NCI-H2196 (cell line): ENCODE measurements around the gene RNU6-9.

ENCODE experiments used
- DNase-seq: peaks from one replicate; lab custom pipeline; 2025; ENCODE audit not compliant: unreplicated experiment; lab: John Stamatoyannopoulos, UW

The RNU6-9 gene

GRCh38 chr19:897442-898039 is 4.3 kb downstream of the RNU6-9 start:
- DNase-seq, result no peak

- no peak for DNase-seq
Measured at GRCh38 chr19:898663-899062, 5.4 kb downstream of the RNU6-9 start.

DNA sequence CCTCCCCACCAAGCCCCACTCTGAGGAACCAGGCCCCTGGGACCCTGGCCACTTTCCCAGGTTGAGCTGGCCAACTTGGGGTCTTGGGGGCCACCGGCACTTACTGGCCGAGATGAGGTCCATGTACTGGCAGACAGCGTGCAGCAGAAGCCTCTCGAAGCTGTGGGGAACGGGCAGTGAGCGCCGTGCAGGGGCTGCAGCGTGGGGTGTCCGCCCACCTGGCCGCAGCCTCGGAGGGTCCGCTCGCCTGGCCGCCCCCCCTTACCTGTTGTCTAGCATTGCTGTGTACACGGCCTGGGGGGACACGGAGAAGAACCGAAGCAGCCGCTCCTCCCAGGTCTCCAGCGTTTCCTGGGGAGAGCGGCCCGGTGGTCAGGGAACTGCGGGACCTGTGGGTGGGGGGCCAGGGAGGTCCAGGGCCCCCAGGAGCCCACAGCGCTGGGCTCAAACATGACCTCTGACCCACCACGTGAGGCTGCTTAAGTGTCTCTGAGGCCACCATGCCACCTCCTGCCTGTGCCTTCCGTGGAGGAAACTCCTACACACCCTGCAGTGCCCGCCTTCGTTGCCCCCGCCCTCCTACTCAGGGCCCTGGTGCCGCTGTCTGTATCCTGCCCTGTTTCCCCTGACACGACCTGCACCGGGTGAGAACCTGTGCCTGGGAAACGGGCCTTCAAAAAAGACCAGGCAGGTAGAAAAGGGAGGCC is 6.2 kb downstream of the RNU6-9 start:
- no peak for DNase-seq

GRCh38 chr19:900043-900301 is 6.7 kb downstream of the RNU6-9 start:
- no peak for DNase-seq

DNA sequence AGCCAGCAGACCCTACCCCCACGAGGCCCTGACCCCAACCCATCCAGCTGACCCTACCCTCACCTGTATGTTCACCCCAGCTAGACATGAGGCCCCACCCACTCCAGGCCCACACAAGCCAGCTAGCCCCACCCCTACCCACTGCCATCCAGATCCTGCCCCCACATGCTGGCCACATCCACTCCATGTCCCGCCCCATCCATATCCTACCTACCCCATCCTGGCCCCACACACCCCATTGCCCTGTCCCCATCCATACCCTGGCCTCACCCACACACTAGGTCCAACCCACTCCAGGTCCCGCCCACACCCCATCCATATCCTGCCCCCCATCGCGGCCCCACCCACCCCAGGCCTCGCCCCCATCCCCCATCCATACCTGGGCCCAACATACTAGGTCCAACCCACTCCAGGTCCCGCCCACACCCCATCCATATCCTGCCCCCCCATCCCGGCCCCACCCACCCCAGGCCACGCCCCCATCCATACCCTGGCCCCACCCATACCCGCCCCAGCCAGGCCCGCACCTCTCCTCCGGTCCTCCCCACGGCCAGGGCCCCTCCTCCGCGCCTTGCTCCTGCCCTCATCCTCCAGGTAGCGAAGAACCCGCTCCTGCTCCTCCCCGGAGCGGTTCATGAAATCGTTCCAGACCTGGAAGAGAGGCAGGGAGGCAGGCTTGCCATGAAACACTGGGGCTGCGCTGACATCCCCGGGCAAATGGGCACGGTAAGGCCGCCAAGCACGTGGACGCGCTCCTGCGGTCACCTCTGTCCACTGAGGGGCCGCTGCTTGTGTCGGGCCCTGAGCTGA is 7.2 kb downstream of the RNU6-9 start:
- DNase-seq, result peak; percentile 31

GRCh38 chr19:901216-902092 is 8.2 kb downstream of the RNU6-9 start:
- DNase-seq, result no peak

- DNase-seq, result no peak
Measured at GRCh38 chr19:902093-902370, 8.7 kb downstream of the RNU6-9 start.

DNA sequence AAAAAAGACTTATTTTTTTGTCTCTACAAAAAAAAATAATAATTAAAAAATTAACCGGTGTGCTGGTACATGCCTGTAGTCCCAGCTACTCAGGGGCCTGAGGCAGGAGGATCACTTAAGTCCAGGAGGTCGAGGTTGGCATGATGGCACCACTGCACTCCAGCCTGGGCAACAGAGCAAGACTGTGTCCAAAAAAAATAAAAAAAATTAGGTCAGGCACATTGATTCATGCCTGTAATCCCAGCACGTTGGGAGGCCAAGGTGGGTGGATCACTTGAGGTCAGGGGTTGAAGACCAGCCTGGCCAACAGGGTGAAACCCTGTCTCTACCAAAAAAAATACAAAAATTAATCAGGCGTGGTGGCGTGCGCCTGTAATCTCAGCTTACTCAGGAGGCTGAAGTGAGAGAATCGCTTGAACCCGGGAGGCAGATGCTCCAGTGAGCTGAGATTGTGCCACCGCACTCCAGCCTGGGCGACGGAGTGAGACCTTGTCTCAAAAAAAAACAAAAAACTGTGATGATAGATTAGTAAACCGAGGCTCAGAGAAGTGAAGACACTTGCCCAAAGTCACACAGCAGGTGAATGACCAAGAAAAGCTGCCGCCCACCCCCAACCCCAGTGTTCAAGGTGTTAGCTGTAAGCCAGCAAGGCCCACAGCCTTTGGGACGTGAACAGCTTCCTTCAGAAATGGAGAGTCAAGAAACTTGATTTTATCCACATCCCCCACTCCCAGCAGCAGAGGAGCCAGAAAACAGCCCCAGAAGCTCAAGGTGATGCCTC is 9.4 kb downstream of the RNU6-9 start:
- DNase-seq, result no peak

DNA sequence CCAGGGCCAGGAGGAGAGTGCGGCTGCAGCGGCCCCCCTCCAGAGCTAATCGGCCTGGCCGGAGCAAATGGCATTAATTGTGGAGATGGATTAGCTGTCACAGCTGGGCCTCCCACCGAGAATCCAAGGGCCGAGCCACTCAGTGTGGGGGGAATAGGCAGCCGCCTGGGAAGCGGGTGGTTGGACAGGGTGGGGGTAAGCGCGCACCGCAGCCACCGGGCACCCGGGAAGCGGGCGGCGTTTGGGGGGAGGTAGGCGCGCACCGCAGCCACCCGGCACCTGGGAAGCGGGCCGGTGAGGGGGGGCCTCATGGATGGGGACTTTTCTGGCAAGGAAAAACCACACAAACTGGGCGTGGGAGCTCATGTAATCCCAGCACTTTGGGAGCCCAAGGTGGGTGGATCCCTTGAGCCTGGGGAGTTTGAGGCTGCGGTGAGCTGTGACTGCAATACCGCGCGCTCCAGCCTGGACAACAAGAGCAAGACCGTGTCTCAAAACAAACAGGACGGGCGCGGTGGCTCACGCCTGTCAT is 10.0 kb downstream of the RNU6-9 start:
- no peak for DNase-seq

DNA sequence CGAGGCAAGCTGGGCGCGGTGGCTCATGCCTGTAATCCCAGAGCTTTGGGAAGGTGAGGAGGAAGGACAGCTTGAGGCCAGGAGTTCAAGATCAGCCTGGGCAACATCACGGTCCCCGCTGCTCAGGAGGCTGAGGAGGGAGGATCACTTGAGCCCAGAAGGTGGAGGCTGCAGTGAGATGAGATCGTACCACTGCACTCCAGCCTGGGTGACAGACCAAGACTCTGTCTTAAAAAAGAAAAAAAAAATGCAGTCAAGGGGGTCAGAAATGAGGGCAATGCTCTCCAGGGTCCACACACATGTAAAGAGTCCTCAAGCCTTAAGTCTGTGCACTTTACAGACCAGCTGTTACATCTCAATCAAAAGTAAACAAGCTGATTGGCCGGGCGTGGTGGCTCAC is 11.3 kb downstream of the RNU6-9 start:
- no peak for DNase-seq

- DNase-seq, result no peak
Measured at GRCh38 chr19:906480-906879, 13.2 kb downstream of the RNU6-9 start.

DNA sequence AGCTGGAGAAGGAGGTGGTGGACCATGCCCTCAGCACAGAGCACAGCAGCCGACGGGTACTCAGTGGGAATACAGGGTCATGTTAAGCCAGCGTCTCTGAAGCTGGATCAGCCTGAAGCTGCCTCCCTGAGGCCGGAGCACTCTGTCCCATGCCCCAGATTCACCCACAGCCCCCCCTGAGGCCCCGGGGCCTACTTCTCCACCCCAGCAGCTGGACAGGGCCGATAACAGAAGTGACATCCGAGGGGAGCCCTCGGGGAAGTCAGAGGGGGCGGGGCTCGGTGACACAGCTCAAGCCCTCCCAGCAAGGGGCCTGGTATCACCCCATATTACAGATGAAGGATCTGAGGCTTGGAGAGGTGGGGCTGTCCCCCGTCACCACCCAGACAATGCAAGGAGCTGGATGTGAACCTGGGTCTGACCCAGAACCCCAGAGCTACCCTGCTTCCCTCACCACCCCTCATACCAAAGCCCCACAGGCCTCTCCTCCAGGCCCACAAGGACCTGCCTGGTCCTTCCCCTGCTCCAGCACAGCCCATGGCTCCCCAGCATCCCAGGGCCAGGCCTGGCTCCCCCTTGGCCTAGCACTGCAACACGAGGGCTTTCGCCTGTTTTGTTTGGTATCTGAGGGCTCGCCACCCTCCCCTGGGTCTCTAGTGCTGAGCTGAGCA is 14.0 kb downstream of the RNU6-9 start:
- no peak for DNase-seq

GRCh38 chr19:911197-912033 is 18.1 kb downstream of the RNU6-9 start:
- no peak for DNase-seq

- DNase-seq, result no peak
Measured at GRCh38 chr19:912181-913079, 19.1 kb downstream of the RNU6-9 start.

DNA sequence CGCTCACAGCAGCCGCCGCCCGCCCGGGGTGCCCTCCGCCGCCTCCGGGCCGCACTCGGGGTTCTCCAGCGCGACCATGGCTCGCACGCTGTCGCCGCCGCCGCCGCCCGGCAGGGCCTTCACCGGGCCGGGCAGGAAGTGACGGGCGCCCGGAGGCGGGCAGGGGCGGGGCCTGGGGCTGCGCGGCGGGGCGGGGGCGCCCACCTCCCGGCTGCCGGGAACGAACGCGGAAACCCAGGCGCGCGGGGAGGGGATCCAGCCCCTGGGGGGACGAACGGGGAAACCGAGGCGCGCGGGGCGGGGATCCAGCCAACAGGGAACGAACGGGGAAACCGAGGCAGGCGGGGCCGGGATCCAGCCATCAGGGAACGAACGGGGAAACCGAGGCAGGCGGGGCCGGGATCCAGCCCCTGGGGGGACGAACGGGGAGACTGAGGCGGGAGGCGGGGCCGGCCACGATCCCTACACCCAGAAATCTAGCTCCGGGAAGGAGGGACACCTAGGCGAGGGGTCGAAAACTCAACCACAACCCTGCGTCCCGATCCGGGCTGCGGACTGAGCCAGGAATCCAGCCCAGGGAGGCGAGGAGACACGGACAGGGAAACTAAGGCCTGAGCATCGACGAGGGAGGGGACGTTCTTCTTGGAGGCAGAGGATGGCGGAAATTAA is 19.9 kb downstream of the RNU6-9 start, which contains the start of gene R3HDM4:
Gene R3HDM4, minus strand, starts transcription at position 140 of the 669 bp plus-strand sequence. Its CDS starts 62 bp downstream, at position 78.
- DNase-seq, result peak; percentile 68

DNA sequence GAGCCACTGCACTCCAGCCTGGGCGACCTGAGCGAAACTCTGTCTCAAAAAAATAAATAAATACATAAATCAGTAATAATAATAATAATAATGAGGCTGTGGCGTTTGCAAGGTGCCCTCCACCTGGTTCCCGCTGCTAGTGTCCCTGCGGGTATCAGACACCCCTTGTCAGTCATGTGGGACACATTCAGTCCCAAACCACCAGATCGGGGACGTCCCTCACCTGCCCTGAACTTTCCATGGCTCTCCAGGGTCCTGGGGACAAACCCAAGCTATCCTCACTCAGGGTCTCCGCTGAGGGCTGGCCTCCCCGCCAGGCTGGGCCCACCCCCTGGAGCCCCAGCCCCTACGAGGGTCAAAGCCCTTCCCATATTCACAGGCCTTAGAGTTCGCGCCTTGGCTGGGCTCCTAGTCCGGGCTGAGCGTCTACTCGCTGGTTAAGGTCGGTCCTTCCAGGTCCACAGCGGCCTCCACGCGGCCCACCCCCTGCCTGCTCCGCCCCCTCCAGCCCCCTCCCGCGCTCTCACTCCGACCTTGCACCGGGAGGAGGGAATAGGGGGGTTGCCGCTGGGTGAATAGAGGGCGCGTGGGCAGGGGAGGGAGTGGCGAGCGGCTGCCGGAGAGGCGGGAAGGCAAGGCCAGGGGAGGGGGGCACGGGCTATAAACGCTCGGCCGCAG is 23.5 kb downstream of the RNU6-9 start:
- DNase-seq, result peak; percentile 68
